ENCODE measurements around the gene SLC25A21. TPM values are rescaled to one million over a fixed set of nuclear protein-coding genes. Genes with fewer than 3 reads are reported as not detected.

Gene SLC25A21
- polyA plus RNA-seq, 2 of the 4 experiments (the other 2 are of a cell fraction) = 0.68 to 1.4 TPM

GRCh38 chr14:37115406-37115805, 57.0 kb downstream of the SLC25A21 start:
- ChIA-PET POLR2A (no interaction called here), CTCF (interaction anchor here (3.3 kb wide), 1 partner anchor 172 kb away, joined by 17 read pairs; no protein-coding TSS in a partner anchor)
- no peak for ATAC-seq
- H3K4me1 ChIP-seq = peaks cover 16% of the 10 kb centered on the region; the same call in 2 of the 3 replicates
- H3K4me3 ChIP-seq = no peak overlapping the region
- 0 out of 3 replicates have a peak, but pooled peaks cover 8% of the 10 kb centered on the region for H3K9me3 ChIP-seq
- 79% methylated on average over 1 of the region's 1 CpG for WGBS (ENCODE audit: missing lambda C conversion rate)
- no peak overlapping the region for H3K4me2 ChIP-seq
- FAIRE-seq = no peak
- no peak for DNase-seq (ENCODE audit: low read depth in 1 of 2, low spot score in 1 of 2)
- H3K27ac ChIP-seq = no peak overlapping the region
- TF ChIP-seq MAFK (IDR thresholded peaks at IDR 0.05; ENCODE audit: partially characterized antibody) (no peak), NFE2L2 (conservative IDR thresholded peaks at IDR 0.05; ENCODE audit: low read length) (no peak), NR3C1 (IDR thresholded peaks at IDR 0.05) (no peak), E2F6 (IDR thresholded peaks at IDR 0.05; ENCODE audit: borderline replicate concordance, low read depth) (no peak), FOXS1 (CRISPR knock-in tag; IDR thresholded peaks at IDR 0.05) (no peak), ZFP36 (IDR thresholded peaks at IDR 0.05; ENCODE audit: borderline replicate concordance, partially characterized antibody) (no peak), NPAS2 (CRISPR knock-in tag; IDR thresholded peaks at IDR 0.05; ENCODE audit: borderline replicate concordance) (no peak), RCOR1 (IDR thresholded peaks at IDR 0.05; ENCODE audit: low read depth, low read length) (no peak), GATA3 (IDR thresholded peaks at IDR 0.05; ENCODE audit: borderline replicate concordance) (no peak), PBX3 (IDR thresholded peaks at IDR 0.05) (no peak), RARB (CRISPR knock-in tag; IDR thresholded peaks at IDR 0.05) (no peak), BCL3 (IDR thresholded peaks at IDR 0.05) (no peak), RAD21 (conservative IDR thresholded peaks at IDR 0.05 in 1 of 2, IDR thresholded peaks at IDR 0.05 in 1 of 2) (no peak)
- TF ChIP-seq, protein P1, sequence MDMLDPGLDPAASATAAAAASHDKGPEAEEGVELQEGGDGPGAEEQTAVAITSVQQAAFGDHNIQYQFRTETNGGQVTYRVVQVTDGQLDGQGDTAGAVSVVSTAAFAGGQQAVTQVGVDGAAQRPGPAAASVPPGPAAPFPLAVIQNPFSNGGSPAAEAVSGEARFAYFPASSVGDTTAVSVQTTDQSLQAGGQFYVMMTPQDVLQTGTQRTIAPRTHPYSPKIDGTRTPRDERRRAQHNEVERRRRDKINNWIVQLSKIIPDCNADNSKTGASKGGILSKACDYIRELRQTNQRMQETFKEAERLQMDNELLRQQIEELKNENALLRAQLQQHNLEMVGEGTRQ (IDR thresholded peaks at IDR 0.05) = no peak
- TF ChIP-seq, protein P2, sequence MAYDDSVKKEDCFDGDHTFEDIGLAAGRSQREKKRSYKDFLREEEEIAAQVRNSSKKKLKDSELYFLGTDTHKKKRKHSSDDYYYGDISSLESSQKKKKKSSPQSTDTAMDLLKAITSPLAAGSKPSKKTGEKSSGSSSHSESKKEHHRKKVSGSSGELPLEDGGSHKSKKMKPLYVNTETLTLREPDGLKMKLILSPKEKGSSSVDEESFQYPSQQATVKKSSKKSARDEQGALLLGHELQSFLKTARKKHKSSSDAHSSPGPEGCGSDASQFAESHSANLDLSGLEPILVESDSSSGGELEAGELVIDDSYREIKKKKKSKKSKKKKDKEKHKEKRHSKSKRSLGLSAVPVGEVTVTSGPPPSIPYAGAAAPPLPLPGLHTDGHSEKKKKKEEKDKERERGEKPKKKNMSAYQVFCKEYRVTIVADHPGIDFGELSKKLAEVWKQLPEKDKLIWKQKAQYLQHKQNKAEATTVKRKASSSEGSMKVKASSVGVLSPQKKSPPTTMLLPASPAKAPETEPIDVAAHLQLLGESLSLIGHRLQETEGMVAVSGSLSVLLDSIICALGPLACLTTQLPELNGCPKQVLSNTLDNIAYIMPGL (CRISPR knock-in tag; IDR thresholded peaks at IDR 0.05; ENCODE audit: borderline replicate concordance) = no peak

DNA sequence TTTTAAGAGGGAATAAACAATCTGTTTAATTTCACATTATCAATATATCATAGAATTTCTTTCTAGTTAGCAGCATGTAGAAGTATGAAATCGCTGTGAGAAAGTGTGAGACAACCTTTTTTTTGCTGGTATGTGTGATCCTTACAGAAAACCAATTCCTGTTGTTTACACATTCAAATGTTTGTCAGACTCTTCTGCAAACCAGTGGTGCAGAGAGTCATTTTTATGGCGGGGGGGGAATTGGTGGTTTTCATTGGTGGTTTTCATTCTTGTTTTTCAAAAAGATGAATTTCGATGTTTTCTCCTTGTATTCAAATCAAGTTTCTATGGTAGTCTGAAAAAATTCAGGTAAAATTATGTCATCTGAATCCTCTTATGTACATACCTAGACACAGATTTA, 57.8 kb downstream of the SLC25A21 start:
- TF ChIP-seq NR3C1 (IDR thresholded peaks at IDR 0.05) (no peak), EHF (CRISPR knock-in tag; IDR thresholded peaks at IDR 0.05) (no peak), EP300 (IDR thresholded peaks at IDR 0.05) (no peak), CEBPB (IDR thresholded peaks at IDR 0.05) (no peak), MYC (IDR thresholded peaks at IDR 0.05; ENCODE audit: borderline replicate concordance, low read length) (no peak), HOXA7 (CRISPR knock-in tag; IDR thresholded peaks at IDR 0.05) (no peak)
- Histone ChIP-seq H3K9me3 (0 out of 3 replicates have a peak, but pooled peaks cover 8% of the 10 kb centered on the region), H3K27ac (no peak overlapping the region), H3K4me3 (no peak overlapping the region), H3K4me1 (peaks cover 16% of the 10 kb centered on the region; the same call in 2 of the 3 replicates), H3K4me2 (no peak overlapping the region)
- WGBS (ENCODE audit: missing lambda C conversion rate) = 73% methylated on average over 3 of the region's 3 CpGs
- DNase-seq (ENCODE audit: low read depth in 1 of 2, low spot score in 1 of 2) (no peak), ATAC-seq (no peak), FAIRE-seq (no peak)
- ChIA-PET CTCF (interaction anchor here (1.2 to 3.3 kb wide), 2 partner anchors 23 to 171 kb away, joined by 3 to 17 read pairs; no protein-coding TSS in a partner anchor), POLR2A (no interaction called here)
